LNCaP clone FGC (cell line): ENCODE measurements around the gene ZBED4.

ENCODE experiments used
- DNase-seq: peaks from one replicate; pipeline ENCODE4 v3.0.0-alpha.2; 2011; ENCODE audit warnings: low read depth
- H3K4me3 ChIP-seq: 2 replicates; pipeline ENCODE4 v1.5.1; 2011; ENCODE audit warnings: mild to moderate bottlenecking, low read depth, low read length, control low read depth
- TF ChIP-seq, protein P1 (sequence below): IDR thresholded peaks from 2 replicates; pipeline ENCODE4 v1.5.1; 2012; ENCODE audit warnings: mild to moderate bottlenecking; ENCODE audit not compliant: control insufficient read depth, insufficient read depth; ENCODE audit errors: extremely low read depth

The ZBED4 gene

DNA sequence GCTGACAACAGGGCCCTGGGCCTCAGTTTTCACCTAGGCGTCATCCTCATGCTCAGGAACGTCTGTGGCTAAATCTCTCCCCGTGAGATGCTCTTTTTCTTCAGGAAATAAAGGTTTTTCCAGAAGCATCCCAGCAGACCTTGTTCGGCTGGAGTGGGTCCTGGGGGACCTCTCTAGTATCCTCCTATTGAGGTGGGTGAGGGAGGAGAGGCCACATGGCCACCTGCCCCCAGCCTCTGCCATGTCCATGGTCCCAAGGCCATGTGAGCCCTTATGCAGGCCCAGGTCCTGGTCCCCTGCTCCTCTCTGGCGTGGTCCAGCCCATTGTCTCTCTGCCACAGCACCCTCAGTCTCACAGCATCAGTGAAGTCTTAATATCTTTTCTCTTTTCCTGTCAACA lies 42.6 kb downstream of the ZBED4 start:
- TF ChIP-seq, protein P1, sequence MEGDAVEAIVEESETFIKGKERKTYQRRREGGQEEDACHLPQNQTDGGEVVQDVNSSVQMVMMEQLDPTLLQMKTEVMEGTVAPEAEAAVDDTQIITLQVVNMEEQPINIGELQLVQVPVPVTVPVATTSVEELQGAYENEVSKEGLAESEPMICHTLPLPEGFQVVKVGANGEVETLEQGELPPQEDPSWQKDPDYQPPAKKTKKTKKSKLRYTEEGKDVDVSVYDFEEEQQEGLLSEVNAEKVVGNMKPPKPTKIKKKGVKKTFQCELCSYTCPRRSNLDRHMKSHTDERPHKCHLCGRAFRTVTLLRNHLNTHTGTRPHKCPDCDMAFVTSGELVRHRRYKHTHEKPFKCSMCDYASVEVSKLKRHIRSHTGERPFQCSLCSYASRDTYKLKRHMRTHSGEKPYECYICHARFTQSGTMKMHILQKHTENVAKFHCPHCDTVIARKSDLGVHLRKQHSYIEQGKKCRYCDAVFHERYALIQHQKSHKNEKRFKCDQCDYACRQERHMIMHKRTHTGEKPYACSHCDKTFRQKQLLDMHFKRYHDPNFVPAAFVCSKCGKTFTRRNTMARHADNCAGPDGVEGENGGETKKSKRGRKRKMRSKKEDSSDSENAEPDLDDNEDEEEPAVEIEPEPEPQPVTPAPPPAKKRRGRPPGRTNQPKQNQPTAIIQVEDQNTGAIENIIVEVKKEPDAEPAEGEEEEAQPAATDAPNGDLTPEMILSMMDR, result no peak
- no peak for DNase-seq
- H3K4me3 ChIP-seq, result no peak overlapping the region

DNA sequence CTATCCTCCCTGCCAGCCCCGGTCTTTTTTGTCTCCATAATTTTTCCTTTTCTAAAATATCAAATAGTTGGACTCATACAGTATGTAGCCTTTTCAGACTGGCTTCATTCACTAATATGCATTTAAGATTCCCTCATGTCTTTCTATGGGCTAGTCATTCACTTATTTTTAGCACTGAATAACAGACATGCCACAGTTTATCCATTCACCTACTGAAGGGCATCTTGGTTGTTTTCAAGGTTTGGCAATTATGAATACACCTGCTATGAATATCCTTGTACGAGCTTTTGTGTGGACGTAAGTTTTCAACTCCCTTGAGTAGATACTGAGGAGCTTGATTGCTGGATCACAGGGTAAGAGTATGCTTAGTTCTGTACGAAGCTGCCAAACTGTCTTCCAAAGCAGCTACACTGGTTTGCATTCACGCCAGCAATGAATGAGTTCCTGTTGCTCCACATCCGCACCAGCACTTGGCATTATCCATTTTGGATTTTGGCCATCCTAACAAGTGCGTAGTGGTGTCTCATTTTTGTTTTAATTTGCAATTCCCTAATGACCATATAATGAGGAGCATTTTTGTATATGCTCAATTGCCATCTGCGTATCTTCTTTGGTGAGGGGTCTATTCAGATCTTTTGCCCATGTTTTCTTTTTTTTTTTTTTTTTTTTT lies 43.5 kb downstream of the ZBED4 start:
- TF ChIP-seq, protein P1, result no peak
- no peak for DNase-seq
- H3K4me3 ChIP-seq, result no peak overlapping the region

DNA sequence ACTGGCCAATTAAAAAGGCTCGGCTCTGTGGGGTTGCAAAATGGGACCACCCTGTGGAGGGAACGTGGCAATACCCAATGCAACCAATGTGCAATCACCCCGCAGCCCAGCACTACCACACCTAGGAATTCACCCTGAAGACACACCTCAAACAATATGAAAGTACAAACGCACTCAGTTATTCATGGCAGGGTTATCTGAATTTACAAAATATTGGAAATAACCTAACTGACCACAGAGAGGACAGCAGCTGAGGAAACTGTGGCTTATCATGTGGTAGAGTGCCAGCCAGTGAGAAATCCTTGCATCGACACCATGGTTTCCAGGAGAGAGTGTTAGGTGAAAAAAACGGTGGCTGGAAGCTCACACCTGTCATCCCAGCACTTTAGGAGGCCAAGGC lies 45.9 kb downstream of the ZBED4 start:
- H3K4me3 ChIP-seq, result no peak overlapping the region
- TF ChIP-seq, protein P1, result no peak
- DNase-seq, result no peak

DNA sequence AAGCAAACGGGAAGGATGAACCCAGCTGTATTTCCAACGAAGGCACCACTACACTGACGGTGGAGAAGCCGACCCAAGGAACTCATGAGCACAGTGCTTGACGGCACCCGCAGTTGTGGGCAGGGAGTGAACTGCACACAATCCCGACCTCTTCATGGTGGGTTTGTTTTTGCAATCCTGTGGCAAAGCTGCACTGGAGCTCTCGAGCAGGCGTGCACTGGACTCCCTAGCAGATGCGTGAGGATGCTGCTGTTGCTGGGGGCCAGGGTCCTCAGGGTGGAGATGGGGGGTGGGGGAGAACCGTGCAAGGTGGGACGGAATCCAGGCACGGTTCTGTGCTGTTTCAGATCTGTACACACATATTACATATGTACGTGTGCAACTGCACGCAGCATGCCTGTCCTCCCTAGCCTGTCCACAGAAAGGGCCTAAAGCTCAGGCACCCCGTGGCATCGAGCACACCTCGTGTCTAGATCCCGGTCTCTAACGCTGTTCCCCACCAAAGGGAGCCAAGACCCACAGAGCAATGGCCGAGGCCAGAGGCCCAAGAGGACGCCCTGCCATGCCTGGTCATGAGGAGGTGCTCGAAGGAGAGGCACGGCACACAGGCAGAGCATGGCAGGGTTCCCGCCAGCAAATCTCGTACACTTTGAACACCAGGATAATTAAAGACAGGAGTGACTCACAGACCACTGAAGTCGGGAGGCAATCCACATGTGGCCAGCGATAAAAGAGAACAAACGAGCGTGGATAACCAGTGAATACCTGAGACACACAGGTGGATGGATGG lies 47.0 kb downstream of the ZBED4 start:
- TF ChIP-seq, protein P1, result no peak
- H3K4me3 ChIP-seq, result no peak overlapping the region
- no peak for DNase-seq

DNA sequence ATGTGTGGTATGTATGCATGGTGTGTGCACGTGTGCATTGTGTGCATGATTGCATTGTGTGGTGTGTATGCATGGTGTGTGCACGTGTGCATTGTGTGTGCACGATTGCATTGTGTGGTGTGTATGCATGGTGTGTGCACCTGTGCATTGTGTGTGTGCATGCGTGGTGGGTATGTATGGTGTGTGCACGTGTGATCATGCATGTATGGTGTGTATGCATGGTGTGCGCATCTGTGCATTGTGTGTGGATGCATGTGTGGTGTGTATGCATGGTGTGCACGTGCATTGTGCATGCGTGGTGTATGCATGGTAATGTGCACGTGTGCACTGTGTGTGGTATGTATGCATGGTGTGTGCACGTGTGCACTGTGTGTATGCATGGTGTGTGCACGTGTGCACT lies 47.8 kb downstream of the ZBED4 start:
- no peak overlapping the region for H3K4me3 ChIP-seq
- TF ChIP-seq, protein P1, result no peak
- no peak for DNase-seq

DNA sequence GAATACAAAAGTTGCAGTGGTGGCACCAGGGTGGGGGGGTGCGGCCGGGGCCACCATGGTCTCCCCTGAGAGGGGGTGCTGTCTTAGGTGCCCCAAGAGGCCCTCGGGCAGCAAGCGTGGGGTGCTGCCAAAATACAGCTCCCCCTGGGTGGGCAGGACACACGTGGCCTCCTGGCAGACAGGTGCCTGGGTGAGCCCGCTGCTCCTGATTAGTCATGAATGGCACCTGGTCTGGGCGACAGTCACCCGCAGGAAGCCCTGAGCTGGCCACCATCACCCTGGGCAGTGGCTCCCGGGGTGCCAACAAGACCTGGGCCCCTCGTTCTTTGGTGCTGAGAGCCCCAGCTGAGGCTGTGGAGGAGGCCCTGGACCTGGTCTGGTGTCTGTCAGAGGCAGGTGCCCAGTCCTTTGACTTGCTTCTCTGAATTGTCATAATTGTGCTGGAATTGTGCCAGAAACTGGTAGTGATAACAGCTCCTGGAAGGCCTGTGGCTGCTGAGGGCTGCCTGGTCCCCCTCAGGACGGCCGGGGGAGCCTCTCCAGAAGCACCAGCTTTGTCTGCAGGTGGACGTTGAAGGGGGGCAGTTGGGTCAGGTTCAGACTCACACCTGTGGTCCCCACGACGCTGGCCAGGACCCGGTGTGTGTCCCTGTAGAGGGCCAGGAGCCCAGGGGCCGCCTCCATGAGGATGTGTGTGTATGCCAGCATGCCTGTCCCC lies 49.8 kb downstream of the ZBED4 start:
- DNase-seq, result no peak
- TF ChIP-seq, protein P1, result no peak
- H3K4me3 ChIP-seq, result no peak overlapping the region
